ENCODE data around the gene ZNF598.
"Not testable (repeated sequence)": the region's sequence is repeated elsewhere in the genome, so short reads cannot be mapped to it uniquely, and the experiment has no call there.

The ZNF598 gene

DNA sequence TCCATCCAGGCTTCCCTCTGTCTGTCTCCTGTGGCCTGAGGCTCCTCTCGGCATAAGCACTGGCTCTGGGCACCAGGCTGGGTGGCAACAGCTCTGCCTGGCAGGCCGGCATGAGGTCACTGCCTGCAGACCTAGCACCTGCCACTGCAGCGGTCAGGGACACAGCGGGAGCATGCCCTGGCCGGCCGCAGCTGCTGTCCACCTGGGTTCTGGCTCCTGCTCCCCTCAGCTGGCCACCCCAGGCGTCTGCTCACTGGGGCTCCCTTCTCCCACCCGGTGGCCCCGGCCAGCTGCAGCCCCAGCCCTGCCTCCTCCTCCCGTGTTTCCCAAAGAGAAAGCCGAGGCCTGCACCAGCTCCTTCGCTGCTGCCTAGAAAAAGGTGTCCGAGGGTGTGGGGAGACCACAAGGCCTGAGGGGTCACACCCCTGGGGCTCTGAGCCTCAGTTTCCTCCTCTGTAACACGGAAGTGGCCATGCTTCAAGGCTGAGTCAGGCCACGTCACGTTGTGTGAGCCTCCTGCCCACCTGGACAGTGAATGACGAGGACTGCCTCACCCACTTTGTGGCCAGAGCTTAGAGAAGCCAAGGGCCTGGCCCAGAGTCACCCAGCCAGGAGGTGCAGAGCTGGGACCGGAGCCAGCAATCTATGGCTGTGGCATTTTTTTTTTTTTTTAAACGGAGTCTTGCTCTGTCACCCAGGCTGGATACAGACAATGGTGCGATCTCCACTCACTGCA is 31.3 kb upstream of the ZNF598 start:
- DNase-seq (ENCODE audit: extremely low spot score, insufficient read length, low read depth) (no peak), FAIRE-seq (no peak)

DNA sequence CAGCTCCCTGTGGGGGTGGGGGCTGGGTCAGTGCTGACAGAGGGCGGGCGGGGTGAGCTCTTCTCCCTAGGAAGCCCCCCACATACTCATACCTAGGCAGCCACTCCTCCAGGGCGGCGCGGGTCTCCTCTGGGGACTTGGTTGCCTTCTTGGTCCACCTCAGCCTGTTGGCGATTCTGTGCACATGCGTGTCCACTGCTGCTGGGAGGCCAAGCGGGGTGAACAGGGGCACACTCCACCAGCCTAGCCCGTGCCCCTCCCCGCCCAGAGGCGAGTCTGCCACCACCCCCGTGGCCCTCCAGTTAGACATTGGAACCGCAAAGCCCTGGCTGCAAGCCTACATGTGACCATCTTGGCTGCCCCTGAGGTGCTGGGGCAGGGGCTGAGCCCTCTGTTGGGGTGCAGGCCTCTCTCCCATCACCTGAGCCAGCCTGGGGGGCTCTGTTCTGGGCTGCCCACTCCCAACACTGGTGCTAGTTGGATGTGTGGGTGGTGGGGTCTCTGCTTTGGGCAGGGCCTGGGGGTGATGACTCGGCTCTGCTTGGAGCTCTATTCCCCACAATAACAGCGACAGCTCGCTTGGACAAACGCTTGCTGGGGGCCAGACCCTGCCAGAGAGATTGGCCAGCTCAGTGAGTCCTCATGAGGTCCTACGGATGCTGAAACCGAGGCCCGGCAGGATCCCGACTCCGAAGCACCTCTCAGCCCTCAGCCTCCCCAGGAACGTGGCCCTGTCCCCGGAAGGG is 30.6 kb upstream of the ZNF598 start:
- DNase-seq (ENCODE audit: extremely low spot score, insufficient read length, low read depth) (no peak), FAIRE-seq (no peak)

DNA sequence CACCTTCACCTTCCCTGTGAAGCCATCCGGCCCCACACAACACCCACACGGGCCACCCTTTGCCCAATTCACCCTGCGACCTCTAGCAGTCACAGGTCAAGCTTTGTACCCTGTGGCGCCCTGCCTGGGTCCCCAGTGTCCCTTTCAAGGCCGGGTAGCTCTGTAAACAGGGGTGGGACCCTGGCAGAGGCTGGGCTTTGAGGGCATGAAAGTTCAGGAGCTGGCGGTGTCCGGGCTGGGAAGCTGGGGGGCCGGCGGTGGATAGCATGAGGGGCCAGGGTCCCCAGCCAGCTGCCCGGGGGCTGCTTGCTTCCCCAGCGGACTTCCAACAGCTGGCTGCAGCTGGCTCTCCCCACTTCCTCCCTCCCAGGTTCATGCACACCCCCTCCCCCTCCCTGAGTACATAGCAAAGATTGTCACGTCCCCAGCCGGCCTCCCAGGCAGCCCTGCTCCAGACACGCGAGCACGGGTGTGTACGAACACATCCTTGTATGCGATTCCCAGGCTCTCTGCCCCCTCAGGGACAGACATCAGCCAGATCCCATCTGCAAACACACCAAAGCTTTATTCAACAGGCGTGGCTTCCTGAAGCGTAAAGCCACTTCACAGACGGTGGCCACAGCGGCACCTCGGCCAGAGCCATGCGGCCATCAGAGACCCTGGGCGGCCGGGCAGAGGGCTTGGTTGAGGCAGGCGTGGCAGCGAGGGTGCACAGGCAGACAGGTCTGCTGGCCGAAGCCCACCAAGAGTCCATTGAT is 29.8 kb upstream of the ZNF598 start:
- DNase-seq (ENCODE audit: extremely low spot score, insufficient read length, low read depth), result no peak
- no peak for FAIRE-seq

DNA sequence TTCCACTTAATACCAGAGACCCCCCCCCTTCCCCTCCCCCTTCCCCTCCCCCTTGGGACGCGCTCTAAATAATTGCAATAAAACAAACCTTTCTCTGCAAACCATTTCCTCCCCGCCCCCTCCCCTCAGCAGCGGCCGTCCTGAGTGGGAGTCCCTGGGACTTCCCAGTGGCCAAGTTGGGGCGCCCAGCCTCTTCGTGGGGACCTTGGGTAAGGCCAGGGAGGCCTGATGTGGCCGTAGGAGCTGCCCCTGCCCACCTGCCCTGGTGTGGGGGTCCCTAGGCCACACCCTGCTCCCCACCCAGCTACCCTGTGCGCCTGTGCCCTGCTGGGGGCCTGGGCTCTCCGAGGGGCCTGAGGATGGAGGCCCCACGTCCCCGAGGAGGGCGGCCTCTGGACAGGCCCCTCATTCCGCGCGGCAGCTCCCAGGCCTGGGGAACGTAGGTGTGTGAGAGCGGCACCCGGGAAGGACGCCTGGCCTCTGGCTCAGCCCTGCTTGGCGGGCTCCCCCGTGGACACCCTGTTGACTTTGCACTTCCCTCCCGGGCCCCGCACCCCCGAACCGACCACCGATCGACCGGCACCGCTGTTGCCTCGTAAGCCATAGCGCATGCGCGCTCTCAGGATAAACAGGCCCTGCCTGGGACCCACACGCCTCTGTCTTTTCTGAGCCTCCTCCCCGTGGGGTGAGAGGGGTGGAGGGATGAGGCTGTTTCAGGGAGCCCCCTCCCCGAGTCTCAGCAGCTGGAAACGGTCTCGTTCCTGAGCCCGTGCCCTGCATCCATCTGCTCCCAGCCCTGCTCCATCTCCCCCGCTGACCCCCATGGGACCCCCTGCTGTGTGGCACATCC is 29.0 kb upstream of the ZNF598 start:
- FAIRE-seq (no peak), DNase-seq (ENCODE audit: extremely low spot score, insufficient read length, low read depth) (no peak)

DNA sequence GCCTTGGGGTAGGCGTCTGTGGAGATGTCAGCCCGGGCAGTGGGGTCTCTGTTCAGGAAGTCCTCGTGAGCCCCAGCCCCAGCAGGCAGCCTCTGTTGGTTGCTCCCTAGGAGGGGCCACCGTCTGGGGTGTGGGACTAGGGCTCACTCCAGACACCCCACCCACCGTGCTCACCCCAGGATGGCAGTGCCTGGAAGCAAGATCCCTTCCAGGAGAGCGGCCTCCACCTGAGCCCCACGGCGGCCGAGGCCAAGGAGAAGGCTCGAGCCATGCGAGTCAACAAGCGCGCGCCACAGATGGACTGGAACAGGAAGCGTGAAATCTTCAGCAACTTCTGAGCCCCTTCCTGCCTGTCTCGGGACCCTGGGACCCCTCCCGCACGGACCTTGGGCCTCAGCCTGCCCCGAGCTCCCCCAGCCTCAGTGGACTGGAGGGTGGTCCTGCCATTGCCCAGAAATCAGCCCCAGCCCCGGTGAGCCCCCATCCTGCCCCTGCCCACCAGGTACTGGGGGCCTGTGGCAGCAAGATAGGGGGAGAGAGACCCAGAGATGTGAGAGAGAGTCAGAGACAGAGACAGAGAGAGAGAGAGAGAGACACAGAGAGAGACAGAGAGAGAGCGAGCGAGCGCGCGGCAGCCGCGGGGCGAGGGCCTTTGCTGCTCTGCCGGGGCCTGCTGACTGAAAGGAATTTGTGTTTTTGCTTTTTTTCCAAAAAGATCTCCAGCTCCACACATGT is 28.2 kb upstream of the ZNF598 start:
- DNase-seq (ENCODE audit: extremely low spot score, insufficient read length, low read depth) (no peak), FAIRE-seq (no peak)

DNA sequence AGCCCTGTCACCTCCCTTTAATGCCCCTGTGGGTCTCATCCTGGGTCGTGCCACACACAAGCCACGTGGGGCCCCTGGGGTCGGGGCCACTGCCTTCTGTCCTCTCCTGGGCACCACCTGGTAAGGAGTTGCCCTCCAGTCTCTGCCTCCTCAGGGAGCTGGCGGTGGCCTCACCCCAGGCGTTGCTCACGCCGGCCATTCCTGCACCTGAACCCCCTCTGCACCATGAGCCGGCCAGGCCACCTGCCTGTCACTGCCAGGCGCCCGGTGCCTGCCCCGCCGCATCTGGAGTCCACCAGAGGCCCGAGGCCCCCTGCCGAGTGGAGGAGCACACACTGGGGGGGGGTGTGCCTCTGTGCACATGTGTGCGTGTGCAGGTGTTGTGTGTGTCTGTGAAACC is 27.5 kb upstream of the ZNF598 start:
- no peak for FAIRE-seq

DNA sequence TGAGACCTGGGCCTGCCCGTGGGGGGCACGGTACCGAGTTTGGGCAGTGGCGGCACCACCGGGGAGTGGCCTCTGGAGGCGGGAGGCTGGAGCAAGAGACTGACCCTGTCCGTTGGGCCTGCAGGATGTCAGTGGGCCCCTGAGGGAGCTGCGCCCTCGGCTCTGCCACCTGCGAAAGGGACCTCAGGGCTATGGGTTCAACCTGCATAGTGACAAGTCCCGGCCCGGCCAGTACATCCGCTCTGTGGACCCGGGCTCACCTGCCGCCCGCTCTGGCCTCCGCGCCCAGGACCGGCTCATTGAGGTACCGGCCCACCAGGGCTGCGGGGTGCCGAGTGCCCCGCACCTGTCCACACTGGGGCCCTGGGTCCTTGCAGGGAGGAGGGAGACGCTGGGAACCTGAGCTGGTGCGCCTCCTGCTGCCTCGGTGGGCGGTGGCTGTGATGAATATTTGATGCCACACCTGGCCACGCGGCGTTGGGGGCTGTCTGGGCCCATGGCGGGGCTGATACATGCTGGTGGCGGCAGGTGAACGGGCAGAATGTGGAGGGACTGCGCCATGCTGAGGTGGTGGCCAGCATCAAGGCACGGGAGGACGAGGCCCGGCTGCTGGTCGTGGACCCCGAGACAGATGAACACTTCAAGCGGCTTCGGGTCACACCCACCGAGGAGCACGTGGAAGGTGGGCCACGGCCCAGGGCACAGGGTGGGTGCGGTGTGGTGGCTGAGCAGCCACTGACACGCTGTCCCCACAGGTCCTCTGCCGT is 26.8 kb upstream of the ZNF598 start:
- no peak for DNase-seq (ENCODE audit: extremely low spot score, insufficient read length, low read depth)
- FAIRE-seq, result no peak

More for the DNA sequence above, 27.5 kb upstream of the ZNF598 start:
- DNase-seq (ENCODE audit: extremely low spot score, insufficient read length, low read depth), result no peak

DNA sequence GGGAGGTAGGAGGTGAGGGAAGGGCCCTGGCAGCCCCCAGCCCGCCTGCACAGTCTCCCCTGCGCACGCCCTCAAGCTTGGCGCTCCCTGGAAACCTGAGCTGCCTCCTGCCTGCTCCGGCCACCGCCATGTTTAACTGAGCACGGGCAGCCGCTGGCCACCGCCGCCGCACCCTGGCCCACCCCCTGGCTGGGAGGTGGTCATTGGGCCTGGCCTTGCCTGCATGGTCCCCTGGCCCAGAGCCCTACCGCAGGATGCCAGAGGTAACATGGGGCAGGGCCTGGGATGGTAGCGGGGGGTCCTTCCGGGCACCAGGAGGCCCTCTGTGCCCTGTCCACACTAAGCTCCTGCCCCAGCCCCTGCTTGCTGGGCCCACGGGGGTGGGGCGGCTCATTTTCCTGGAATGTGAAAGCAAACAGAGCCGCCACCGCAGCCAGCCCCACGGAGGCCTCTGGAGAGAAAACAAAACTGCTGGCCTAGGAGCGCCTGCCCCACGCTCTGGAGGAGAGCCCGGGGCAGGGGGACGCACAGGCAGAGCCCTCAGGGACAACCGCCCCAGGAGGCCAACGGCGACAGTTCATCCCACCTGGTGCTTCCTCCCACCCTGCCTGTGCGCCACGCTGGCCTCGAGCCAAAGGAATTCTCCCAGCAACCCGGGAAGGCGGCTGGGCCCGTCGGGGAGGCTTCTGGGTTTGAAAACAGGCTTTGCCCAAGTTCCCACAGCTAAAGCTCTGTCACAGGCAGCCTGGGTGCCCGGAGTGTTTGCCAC is 26.0 kb upstream of the ZNF598 start:
- DNase-seq (ENCODE audit: extremely low spot score, insufficient read length, low read depth), result no peak
- no peak for FAIRE-seq

DNA sequence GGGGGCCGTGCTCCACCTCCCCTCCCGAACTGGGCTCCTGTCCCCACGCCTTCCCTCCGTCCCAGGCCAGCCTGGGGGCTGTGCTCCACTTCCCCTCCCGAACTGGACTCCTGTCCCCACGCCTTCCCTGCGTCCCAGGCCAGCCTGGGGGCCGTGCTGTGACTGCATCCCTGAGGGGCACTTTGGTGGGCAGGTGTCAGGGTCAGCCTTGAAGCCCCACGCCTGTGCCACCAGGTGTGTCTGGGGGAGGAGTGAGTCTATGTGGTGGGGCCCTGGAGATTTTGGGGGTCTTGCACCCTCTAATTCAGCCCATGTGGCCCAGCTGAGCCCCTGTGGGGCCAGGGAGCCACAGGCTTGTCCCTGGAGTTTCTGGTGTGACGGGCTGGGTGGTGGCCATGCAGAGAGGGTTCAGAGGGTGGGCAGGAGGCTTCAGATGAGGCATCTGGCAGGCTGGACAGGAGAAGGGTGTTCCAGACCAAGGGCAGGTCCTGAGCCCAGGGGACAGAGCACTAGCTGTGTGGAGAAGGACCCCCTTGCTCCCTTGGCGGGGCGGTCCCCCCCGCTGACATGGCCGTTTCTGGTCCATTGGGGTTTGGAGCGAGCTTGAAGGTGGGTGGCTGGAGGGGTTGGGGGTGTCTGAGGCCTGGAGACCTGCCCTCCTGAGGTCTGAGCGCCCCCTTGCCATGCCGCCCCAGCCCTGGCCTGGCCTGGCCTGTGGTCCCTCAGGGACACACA is 25.2 kb upstream of the ZNF598 start:
- FAIRE-seq (no peak), DNase-seq (ENCODE audit: extremely low spot score, insufficient read length, low read depth) (no peak)

DNA sequence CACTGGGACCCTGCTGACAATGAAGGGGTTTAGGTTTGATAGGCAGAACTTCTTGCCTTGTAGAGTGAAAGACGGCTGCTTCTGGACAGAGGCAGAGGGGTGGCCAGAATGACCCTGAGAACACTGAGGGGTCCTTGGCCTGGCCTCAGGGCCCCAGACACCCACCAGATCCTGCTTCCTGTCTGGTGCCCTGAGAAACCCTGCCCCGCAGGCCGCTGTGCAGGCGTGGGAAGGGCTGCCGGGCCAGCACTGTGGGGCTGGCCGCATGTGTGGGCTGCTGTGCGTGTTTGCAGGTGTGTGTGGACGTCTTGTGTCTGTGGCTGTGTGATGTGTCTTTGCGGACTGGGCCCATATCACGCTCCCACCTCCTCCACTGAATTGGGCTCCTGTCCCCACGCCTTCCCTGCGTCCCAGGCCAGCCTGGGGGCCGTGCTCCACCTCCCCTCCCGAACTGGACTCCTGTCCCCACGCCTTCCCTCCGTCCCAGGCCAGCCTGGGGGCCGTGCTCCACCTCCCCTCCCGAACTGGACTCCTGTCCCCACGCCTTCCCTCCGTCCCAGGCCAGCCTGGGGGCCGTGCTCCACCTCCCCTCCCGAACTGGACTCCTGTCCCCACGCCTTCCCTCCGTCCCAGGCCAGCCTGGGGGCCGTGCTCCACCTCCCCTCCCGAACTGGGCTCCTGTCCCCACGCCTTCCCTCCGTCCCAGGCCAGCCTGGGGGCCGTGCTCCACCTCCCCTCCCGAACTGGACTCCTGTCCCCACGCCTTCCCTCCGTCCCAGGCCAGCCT is 24.5 kb upstream of the ZNF598 start:
- FAIRE-seq; DNase-seq (ENCODE audit: extremely low spot score, insufficient read length, low read depth): not testable (repeated sequence)

DNA sequence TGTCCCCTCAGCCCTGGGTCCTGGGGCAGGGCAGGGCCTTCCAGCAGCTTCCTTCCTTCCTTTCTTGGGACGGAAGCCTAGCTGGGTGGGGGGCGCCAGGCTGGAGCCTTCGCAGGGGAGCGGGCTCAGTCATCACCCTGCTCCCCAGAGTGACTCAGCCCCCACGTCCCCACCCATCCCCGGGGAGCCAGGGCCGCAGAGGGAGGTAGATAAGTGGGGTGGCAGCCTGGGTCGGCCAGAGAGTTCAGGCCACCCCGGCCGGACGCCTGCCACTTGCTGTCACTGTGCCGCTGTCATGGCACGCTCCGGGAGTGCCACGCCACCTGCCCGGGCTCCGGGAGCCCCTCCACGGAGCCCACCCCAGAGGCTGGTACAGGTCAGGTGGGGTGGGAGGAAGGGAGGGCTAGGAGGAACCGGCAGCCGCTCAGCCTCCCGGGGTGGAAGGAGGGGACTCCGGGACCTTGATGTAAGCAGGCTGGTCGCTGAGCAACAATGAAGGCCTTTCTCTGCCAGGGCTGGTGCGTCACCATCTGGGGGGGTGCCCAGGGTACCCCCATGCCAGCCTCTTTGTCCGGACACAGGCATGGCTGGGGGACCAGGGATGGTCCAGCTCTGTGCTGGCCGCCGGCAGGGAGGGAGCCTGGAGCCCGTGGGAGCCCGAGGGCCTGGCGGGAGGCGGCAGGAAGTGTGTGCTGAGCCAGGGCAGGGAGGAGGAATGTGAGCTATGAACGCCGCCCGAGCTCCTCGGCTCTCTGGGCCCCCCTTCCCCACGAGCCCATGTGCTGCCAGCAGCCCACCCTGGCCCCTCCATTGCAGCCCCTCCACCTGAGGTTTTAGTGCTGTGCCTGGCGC is 23.7 kb upstream of the ZNF598 start:
- no peak for FAIRE-seq
- no peak for DNase-seq (ENCODE audit: extremely low spot score, insufficient read length, low read depth)

DNA sequence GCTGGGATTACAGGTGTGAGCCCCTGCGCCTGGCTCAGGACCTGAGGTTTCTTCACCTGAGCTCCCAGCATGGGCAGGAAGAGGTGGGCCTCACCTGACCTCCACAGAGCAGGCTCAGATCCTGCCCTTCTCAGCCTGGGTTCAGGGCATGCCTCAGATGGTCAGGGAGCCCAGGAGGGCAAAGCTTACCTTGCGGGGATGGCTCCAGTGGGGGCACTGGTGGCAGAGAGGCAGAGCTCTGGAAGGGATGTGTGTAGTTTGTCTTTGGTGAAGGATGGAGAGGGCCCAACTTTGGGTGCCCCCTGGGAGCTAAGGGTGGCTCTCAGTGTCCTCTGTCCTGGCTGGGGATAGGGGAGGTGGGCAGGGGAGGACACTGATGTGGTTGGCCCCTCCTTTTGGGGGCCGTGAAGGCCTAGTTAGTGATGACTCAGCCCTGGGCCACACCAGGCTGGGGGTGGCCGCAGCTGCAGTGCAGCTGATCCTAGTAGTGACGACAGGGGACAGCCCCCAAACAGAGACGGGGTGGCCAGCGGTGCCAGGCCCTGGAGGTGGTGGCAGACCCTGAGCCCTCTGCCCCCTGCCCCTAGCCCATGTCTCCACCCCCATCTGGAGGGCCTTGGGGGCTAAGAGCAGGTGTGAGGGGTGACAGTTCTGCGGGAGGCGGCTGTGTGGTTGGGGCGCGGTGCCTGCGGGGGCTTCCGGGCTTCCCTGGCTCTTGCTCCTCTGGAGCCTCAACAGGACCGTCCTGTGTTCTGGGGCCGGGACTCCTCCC is 22.9 kb upstream of the ZNF598 start:
- DNase-seq (ENCODE audit: extremely low spot score, insufficient read length, low read depth) (no peak), FAIRE-seq (no peak)

DNA sequence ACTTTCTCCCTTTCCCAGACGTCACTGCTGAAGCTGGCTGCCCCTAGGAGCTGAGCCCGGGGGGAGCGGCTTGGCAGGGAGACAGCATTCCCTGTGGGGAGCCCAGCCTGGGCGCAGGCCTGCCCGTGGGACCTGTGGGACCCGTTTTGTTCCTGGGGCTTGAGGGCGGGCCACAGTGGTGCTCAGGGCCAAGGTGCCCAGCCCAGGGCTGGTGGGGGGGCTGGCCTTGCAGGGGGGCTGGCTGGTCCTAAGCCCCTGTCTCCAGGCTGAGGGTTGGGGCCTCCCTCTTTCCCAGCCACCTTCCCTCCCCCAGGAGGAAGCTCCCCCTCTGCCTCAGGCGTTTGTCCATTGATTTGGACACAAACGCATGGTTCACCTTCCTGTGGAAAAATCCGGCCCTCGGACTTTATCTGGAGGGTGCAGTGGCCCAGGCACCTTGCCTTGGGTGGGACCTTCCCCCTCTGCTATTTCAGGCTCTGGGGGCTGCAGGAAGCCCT is 21.5 kb upstream of the ZNF598 start:
- DNase-seq (ENCODE audit: extremely low spot score, insufficient read length, low read depth) (no peak), FAIRE-seq (no peak)

DNA sequence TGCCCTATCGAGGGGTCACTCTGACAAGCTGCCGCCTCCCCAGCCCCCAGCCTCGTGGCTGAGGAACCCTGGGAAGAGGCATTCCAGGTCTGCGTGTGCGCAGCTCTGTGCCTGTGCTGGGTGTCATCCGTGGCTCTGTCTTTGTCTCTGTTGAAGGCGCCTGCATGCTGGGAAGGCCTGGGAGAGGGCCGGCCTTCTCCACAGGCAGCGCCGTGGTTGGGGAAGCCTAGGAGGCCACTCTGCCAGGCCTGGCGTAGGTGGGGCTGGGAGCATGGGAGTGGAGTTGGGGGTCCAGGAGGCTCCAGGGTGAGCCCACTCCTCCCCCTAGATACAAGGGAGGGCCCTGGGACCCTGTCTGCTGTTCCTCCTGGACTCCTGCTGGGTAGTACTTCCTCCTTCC is 20.4 kb upstream of the ZNF598 start:
- FAIRE-seq (no peak), DNase-seq (ENCODE audit: extremely low spot score, insufficient read length, low read depth) (no peak)

DNA sequence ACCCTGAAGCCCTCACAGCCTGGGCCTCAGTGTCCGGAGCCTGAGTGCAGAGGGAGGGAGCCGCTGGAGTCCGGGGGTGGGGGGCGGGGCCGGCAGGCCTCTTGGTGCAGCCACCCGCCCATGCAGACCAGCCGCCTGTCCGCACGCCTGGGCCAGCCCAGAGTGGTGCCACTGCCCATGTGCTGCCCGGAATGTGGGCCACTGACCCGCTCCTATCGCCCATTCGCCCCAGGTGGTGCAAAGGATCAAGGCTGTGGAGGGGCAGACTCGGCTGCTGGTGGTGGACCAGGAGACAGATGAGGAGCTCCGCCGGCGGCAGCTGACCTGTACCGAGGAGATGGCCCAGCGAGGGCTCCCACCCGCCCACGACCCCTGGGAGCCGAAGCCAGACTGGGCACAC is 19.7 kb upstream of the ZNF598 start:
- DNase-seq (ENCODE audit: extremely low spot score, insufficient read length, low read depth), result no peak
- no peak for FAIRE-seq
